Endothelial cell of umbilical vein (primary cell): Measurements from ENCODE around the gene ZBTB4. TPM values are rescaled to one million over a fixed set of nuclear protein-coding genes. Genes with fewer than 3 reads are reported as not detected.

Experiments
- polyA plus RNA-seq, 4 experiments: library from polyadenylated mRNA; depleted of rRNA in 3 of 4; stranded (reverse) in 3 of 4; unstranded in 1 of 4; fragments of >200 nt; gene quantifications; 2 replicates each; pipeline versions ENCODE4 v1.2.1 to v1.2.3, GENCODE V29; 2011 to 2012; ENCODE audit warnings: missing spikeins in 1 of 4
- total RNA-seq: library from RNA; stranded (reverse); gene quantifications from 2 replicates; pipeline ENCODE4 v1.2.3, GENCODE V29; 2021

ZBTB4 gene
- total and polyA plus RNA-seq, 2 donors (not counting 3 experiments of a cell fraction or from before 2014, with no cell fraction given) = 15.1 to 26.5 TPM

Other genes starting within 250 kb of the ZBTB4 start
Only the 30 nearest of the 40 such genes appear.
- gene SLC2A4, start 197.9 kb downstream of the ZBTB4 start, total RNA-seq = 0.23 TPM in 1 of 2 replicates, not detected in the other
- 0.12 and 0.18 TPM in 2 replicates for gene SLC2A4, start 197.9 kb downstream of the ZBTB4 start, polyA plus RNA-seq
- 0.31 TPM in 1 of 2 replicates, not detected in the other for gene YBX2, start 185.0 kb downstream of the ZBTB4 start, total RNA-seq
- 0.15 and 0.18 TPM in 2 replicates for gene YBX2, start 185.0 kb downstream of the ZBTB4 start, polyA plus RNA-seq
- gene EIF5A, start 172.0 kb downstream of the ZBTB4 start, total RNA-seq = 847 and 859 TPM in 2 replicates
- gene EIF5A, start 172.0 kb downstream of the ZBTB4 start, polyA plus RNA-seq = 650 and 689 TPM in 2 replicates
- 51.6 and 61.3 TPM in 2 replicates for gene GPS2, start 164.3 kb downstream of the ZBTB4 start, total RNA-seq
- 132 and 169 TPM in 2 replicates for gene GPS2, start 164.3 kb downstream of the ZBTB4 start, polyA plus RNA-seq
- 34.2 and 44.9 TPM in 2 replicates for gene NEURL4, start 150.3 kb downstream of the ZBTB4 start, total RNA-seq
- gene NEURL4, start 150.3 kb downstream of the ZBTB4 start, polyA plus RNA-seq = 24.3 and 32.0 TPM in 2 replicates
- gene ACAP1, start 143.1 kb downstream of the ZBTB4 start, total RNA-seq = not detected in 2 replicates
- 0.46 TPM in 1 of 2 replicates, not detected in the other for gene ACAP1, start 143.1 kb downstream of the ZBTB4 start, polyA plus RNA-seq
- 3.5 and 3.8 TPM in 2 replicates for gene KCTD11, start 127.5 kb downstream of the ZBTB4 start, total RNA-seq
- gene KCTD11, start 127.5 kb downstream of the ZBTB4 start, polyA plus RNA-seq = 6.5 and 6.7 TPM in 2 replicates
- gene TMEM95, start 124.5 kb downstream of the ZBTB4 start, total RNA-seq = not detected in 2 replicates
- not detected in 2 replicates for gene TMEM95, start 124.5 kb downstream of the ZBTB4 start, polyA plus RNA-seq
- 0.58 and 0.67 TPM in 2 replicates for gene TNK1, start 98.5 kb downstream of the ZBTB4 start, total RNA-seq
- 0.14 and 0.22 TPM in 2 replicates for gene TNK1, start 98.5 kb downstream of the ZBTB4 start, polyA plus RNA-seq
- gene PLSCR3, start 85.1 kb downstream of the ZBTB4 start, total RNA-seq = 54.5 and 59.9 TPM in 2 replicates
- 94.8 and 111 TPM in 2 replicates for gene PLSCR3, start 85.1 kb downstream of the ZBTB4 start, polyA plus RNA-seq
- 57.3 and 67.4 TPM in 2 replicates for gene TMEM256, start 75.5 kb downstream of the ZBTB4 start, total RNA-seq
- gene TMEM256, start 75.5 kb downstream of the ZBTB4 start, polyA plus RNA-seq = 148 and 218 TPM in 2 replicates
- 25.9 and 29.2 TPM in 2 replicates for gene NLGN2, start 71.8 kb downstream of the ZBTB4 start, total RNA-seq
- 15.4 and 15.5 TPM in 2 replicates for gene NLGN2, start 71.8 kb downstream of the ZBTB4 start, polyA plus RNA-seq
- gene SPEM1, start 59.3 kb downstream of the ZBTB4 start, total RNA-seq = not detected in 2 replicates
- gene SPEM1, start 59.3 kb downstream of the ZBTB4 start, polyA plus RNA-seq = not detected in 2 replicates
- gene SPEM2, start 54.0 kb downstream of the ZBTB4 start, total RNA-seq = not detected in 2 replicates
- gene SPEM2, start 54.0 kb downstream of the ZBTB4 start, polyA plus RNA-seq = not detected in 2 replicates
- not detected in 2 replicates for gene SPEM3, start 50.8 kb downstream of the ZBTB4 start, total RNA-seq
- gene SPEM3, start 50.8 kb downstream of the ZBTB4 start, polyA plus RNA-seq = not detected in 2 replicates
- gene TMEM102, start 44.2 kb downstream of the ZBTB4 start, total RNA-seq = 6.1 and 6.5 TPM in 2 replicates
- 5.8 and 8.4 TPM in 2 replicates for gene TMEM102, start 44.2 kb downstream of the ZBTB4 start, polyA plus RNA-seq
- 1.8 TPM in 1 of 2 replicates, not detected in the other for gene FGF11, start 40.1 kb downstream of the ZBTB4 start, total RNA-seq
- 0.70 and 0.92 TPM in 2 replicates for gene FGF11, start 40.1 kb downstream of the ZBTB4 start, polyA plus RNA-seq
- 5.4 and 5.6 TPM in 2 replicates for gene CHRNB1, start 34.6 kb downstream of the ZBTB4 start, total RNA-seq
- gene CHRNB1, start 34.6 kb downstream of the ZBTB4 start, polyA plus RNA-seq = 9.3 and 9.6 TPM in 2 replicates
- gene SLC35G6, start 1.8 kb upstream of the ZBTB4 start, total RNA-seq = not detected in 2 replicates
- gene SLC35G6, start 1.8 kb upstream of the ZBTB4 start, polyA plus RNA-seq = not detected in 2 replicates
- 145 and 151 TPM in 2 replicates for gene POLR2A, start 4.7 kb upstream of the ZBTB4 start, total RNA-seq
- 25.1 and 45.9 TPM in 2 replicates for gene POLR2A, start 4.7 kb upstream of the ZBTB4 start, polyA plus RNA-seq
- gene TNFSF12, start 69.4 kb upstream of the ZBTB4 start, total RNA-seq = 21.0 and 28.4 TPM in 2 replicates
- 39.4 and 40.5 TPM in 2 replicates for gene TNFSF12, start 69.4 kb upstream of the ZBTB4 start, polyA plus RNA-seq
- 3.7 and 5.4 TPM in 2 replicates for gene TNFSF13, start 79.1 kb upstream of the ZBTB4 start, total RNA-seq
- 3.6 and 4.3 TPM in 2 replicates for gene TNFSF13, start 79.1 kb upstream of the ZBTB4 start, polyA plus RNA-seq
- gene SENP3, start 82.3 kb upstream of the ZBTB4 start, total RNA-seq = 56.5 and 63.4 TPM in 2 replicates
- gene SENP3, start 82.3 kb upstream of the ZBTB4 start, polyA plus RNA-seq = 91.6 and 96.5 TPM in 2 replicates
- 2.9 and 4.5 TPM in 2 replicates for gene CD68, start 100.0 kb upstream of the ZBTB4 start, total RNA-seq
- 29.1 and 30.8 TPM in 2 replicates for gene CD68, start 100.0 kb upstream of the ZBTB4 start, polyA plus RNA-seq
- gene MPDU1, start 104.2 kb upstream of the ZBTB4 start, total RNA-seq = 61.2 and 78.0 TPM in 2 replicates
- 368 and 384 TPM in 2 replicates for gene MPDU1, start 104.2 kb upstream of the ZBTB4 start, polyA plus RNA-seq
- 0.39 and 0.46 TPM in 2 replicates for gene SOX15, start 110.5 kb upstream of the ZBTB4 start, total RNA-seq
- 0.19 and 0.26 TPM in 2 replicates for gene SOX15, start 110.5 kb upstream of the ZBTB4 start, polyA plus RNA-seq
- 33.1 and 40.1 TPM in 2 replicates for gene FXR2, start 135.3 kb upstream of the ZBTB4 start, total RNA-seq
- 48.9 and 59.9 TPM in 2 replicates for gene FXR2, start 135.3 kb upstream of the ZBTB4 start, polyA plus RNA-seq
- 51.8 and 52.5 TPM in 2 replicates for gene SAT2, start 148.2 kb upstream of the ZBTB4 start, total RNA-seq
- gene SAT2, start 148.2 kb upstream of the ZBTB4 start, polyA plus RNA-seq = 27.9 and 38.0 TPM in 2 replicates
- not detected in 2 replicates for gene SHBG, start 150.5 kb upstream of the ZBTB4 start, total RNA-seq
- gene SHBG, start 150.5 kb upstream of the ZBTB4 start, polyA plus RNA-seq = 0.32 and 0.51 TPM in 2 replicates
- not detected in 2 replicates for gene ATP1B2, start 171.3 kb upstream of the ZBTB4 start, total RNA-seq
- gene ATP1B2, start 171.3 kb upstream of the ZBTB4 start, polyA plus RNA-seq = 0.06 TPM in 1 of 2 replicates, not detected in the other